Endothelial cell of umbilical vein (primary cell): ENCODE measurements around the gene PRPF40B. TPM values are rescaled to one million over a fixed set of nuclear protein-coding genes. Genes with fewer than 3 reads are reported as not detected.
A peak's percentile ranks its signal among the peaks of the same experiment; 100 is the strongest.

Experiments used
- BruUV-seq: library from RNA; stranded (reverse); fragments of 400-500 nt; replicated peaks from 2 replicates; lab custom pipeline; 2021; lab: Mats Ljungman, UMichigan
- CTCF ChIA-PET: fragments of 300-600, 350-600 bp; sonication (Branson Sonifier 250); formaldehyde crosslinking; loops from one replicate; lab custom pipeline; 2021; ENCODE audit warnings: antibody characterized with exemption, inconsistent platforms; lab: Charles Lee
- POLR2A ChIA-PET: fragments of 300-600, 350-600 bp; sonication (Branson Sonifier 250); formaldehyde crosslinking; loops from one replicate; lab custom pipeline; 2021; ENCODE audit warnings: antibody characterized with exemption, inconsistent platforms; lab: Charles Lee
- DNase-seq: peaks from one replicate; pipeline ENCODE4 v3.0.0-alpha.2; 2011; ENCODE audit warnings: low read depth, low spot score
- FAIRE-seq: peaks from 2 replicates; lab custom pipeline; 2011; peaks lifted over from hg19 to GRCh38; lab: Jason Lieb, UNC
- H2AFZ ChIP-seq: 2 replicates; pipeline ENCODE4 v1.6.0; 2012; ENCODE audit warnings: low read depth, low read length, control low read depth, inconsistent platforms
- H3K27ac ChIP-seq: 2 replicates; pipeline ENCODE4 v1.5.1; 2011; ENCODE audit warnings: low read depth, mild to moderate bottlenecking, control low read depth, low read length, moderate library complexity; ENCODE audit not compliant: insufficient read depth
- H3K27me3 ChIP-seq, 2 experiments: 2 replicates each; pipeline versions ENCODE4 v1.6.0 to v1.6.1; 2011; ENCODE audit warnings: low read length in 2 of 2, mixed read lengths in 1 of 2; ENCODE audit not compliant: control insufficient read depth in 2 of 2, insufficient read depth in 2 of 2
- H3K36me3 ChIP-seq, 2 experiments: 2 replicates in 1 of 2; 3 replicates in 1 of 2; pipeline ENCODE4 v1.5.1; 2011; ENCODE audit warnings: low read length in 2 of 2, mild to moderate bottlenecking in 1 of 2, moderate library complexity in 1 of 2; ENCODE audit not compliant: control insufficient read depth in 2 of 2, insufficient read depth in 2 of 2; ENCODE audit errors: extremely low read depth in 1 of 2
- H3K4me1 ChIP-seq: 3 replicates; pipeline ENCODE4 v1.5.1; 2011; ENCODE audit warnings: mild to moderate bottlenecking, low read length; ENCODE audit not compliant: control insufficient read depth, insufficient read depth; ENCODE audit errors: extremely low read depth
- H3K4me2 ChIP-seq: 2 replicates; pipeline ENCODE4 v1.6.1; 2011; ENCODE audit warnings: low read length, control low read depth, mixed read lengths; ENCODE audit not compliant: insufficient read depth
- H3K4me3 ChIP-seq, 3 experiments: fragments of 200-600 bp in 1 of 3; sonication (generic), shearing (Covaris generic) in 1 of 3; replicated peaks in 1 of 3; 2 replicates each; pipeline ENCODE4 v1.5.1; 2011 to 2016; ENCODE audit warnings: control low read depth in 3 of 3, low read length in 3 of 3, mild to moderate bottlenecking in 2 of 3, inconsistent platforms in 1 of 3, low read depth in 1 of 3, moderate library complexity in 1 of 3; ENCODE audit not compliant: insufficient read depth in 1 of 3
- H3K79me2 ChIP-seq: 2 replicates; pipeline ENCODE4 v1.6.0; 2012; ENCODE audit warnings: low read length, inconsistent platforms; ENCODE audit not compliant: control insufficient read depth, insufficient read depth
- H3K9ac ChIP-seq: replicated peaks from 2 replicates; pipeline ENCODE3; 2011; ENCODE audit warnings: low read length, control low read depth; ENCODE audit not compliant: insufficient read depth; ENCODE audit errors: extremely low read depth
- H3K9me1 ChIP-seq: replicated peaks from 3 replicates; pipeline ENCODE4 v1.6.0; 2011; ENCODE audit warnings: mild to moderate bottlenecking, low read length; ENCODE audit not compliant: control insufficient read depth, insufficient read depth; ENCODE audit errors: extremely low read depth
- H3K9me3 ChIP-seq: replicated peaks from 2 replicates; pipeline ENCODE4 v1.5.1; 2012; ENCODE audit warnings: low read length, inconsistent platforms; ENCODE audit not compliant: control insufficient read depth, insufficient read depth
- H4K20me1 ChIP-seq: replicated peaks from 2 replicates; pipeline ENCODE3; 2011; ENCODE audit warnings: mild to moderate bottlenecking, low read length; ENCODE audit not compliant: control insufficient read depth, insufficient read depth; ENCODE audit errors: extremely low read depth
- CTCF ChIP-seq, 2 donors: IDR thresholded peaks; 1 replicate in 1 of 2; 2 replicates in 1 of 2; pipeline ENCODE4 v1.5.1; 2011; ENCODE audit warnings: low read length in 2 of 2, mild to moderate bottlenecking in 2 of 2, moderate library complexity in 2 of 2, control low read depth in 1 of 2, inconsistent platforms in 1 of 2, low read depth in 1 of 2; ENCODE audit not compliant: insufficient read depth in 1 of 2; ENCODE audit errors: extremely low read depth in 1 of 2
- EZH2 ChIP-seq: IDR thresholded peaks from 2 replicates; pipeline ENCODE4 v1.6.1; 2012; ENCODE audit warnings: borderline replicate concordance, low read depth, mild to moderate bottlenecking, moderate library complexity, low read length, inconsistent platforms; ENCODE audit not compliant: severe bottlenecking
- FOS ChIP-seq: IDR thresholded peaks from 2 replicates; pipeline ENCODE4 v1.6.1; 2011; ENCODE audit warnings: mild to moderate bottlenecking, low read length, moderate library complexity, borderline replicate concordance; ENCODE audit not compliant: insufficient read depth
- GATA2 ChIP-seq: IDR thresholded peaks from 2 replicates; pipeline ENCODE4 v1.7.0; 2011; ENCODE audit warnings: low read depth, mild to moderate bottlenecking, moderate library complexity, mixed read lengths, low read length; ENCODE audit not compliant: insufficient read length, insufficient read depth
- JUN ChIP-seq: IDR thresholded peaks from 2 replicates; pipeline ENCODE4 v1.6.1; 2011; ENCODE audit warnings: borderline replicate concordance, low read depth; ENCODE audit not compliant: insufficient read length, insufficient read depth
- MAX ChIP-seq: IDR thresholded peaks from 2 replicates; pipeline ENCODE4 v1.6.1; 2011; ENCODE audit not compliant: insufficient read depth, insufficient read length
- MYC ChIP-seq: IDR thresholded peaks from one replicate; pipeline ENCODE4 v1.6.1; 2011; ENCODE audit warnings: mild to moderate bottlenecking, low read depth, low read length
- POLR2A ChIP-seq: IDR thresholded peaks from 2 replicates; pipeline ENCODE4 v1.6.1; 2012; ENCODE audit warnings: low read depth, mild to moderate bottlenecking, control low read depth, low read length
- POLR2AphosphoS5 ChIP-seq: IDR thresholded peaks from 2 replicates; pipeline ENCODE4 v1.6.1; 2012; ENCODE audit warnings: low read depth, mild to moderate bottlenecking, control low read depth, low read length, moderate library complexity; ENCODE audit not compliant: insufficient read depth
- dilution Hi-C: fragments of 300-500 bp; cut with MboI; formaldehyde crosslinking; loops from one replicate; pipeline ENCODE4 v1.15.0; 2019; ENCODE audit warnings: low sequenced_read_pairs; ENCODE audit not compliant: extremely low pct_ligation_motif_present
- intact Hi-C: fragments of 100-400 bp; cut with micrococcal nuclease; formaldehyde crosslinking; loops from one replicate; pipeline ENCODE4 v1.10.0; 2022
- polyA plus RNA-seq, 4 experiments: library from polyadenylated mRNA; depleted of rRNA in 3 of 4; stranded (reverse) in 3 of 4; unstranded in 1 of 4; fragments of >200 nt; gene quantifications; 2 replicates each; pipeline versions ENCODE4 v1.2.1 to v1.2.3, GENCODE V29; 2011 to 2012; ENCODE audit warnings: missing spikeins in 1 of 4
- total RNA-seq: library from RNA; stranded (reverse); gene quantifications from 2 replicates; pipeline ENCODE4 v1.2.3, GENCODE V29; 2021

PRPF40B gene
- total and polyA plus RNA-seq, 2 donors (not counting 3 experiments of a cell fraction or from before 2014, with no cell fraction given), result 5.4 to 9.9 TPM

GRCh38 chr12:49684310-49684854 is 61.0 kb downstream of the PRPF40B start:
- no peak overlapping the region for H3K9ac ChIP-seq
- no peak for TF ChIP-seq FOS
- TF ChIP-seq EZH2, result no peak
- TF ChIP-seq MAX, result no peak
- TF ChIP-seq POLR2A, result no peak
- no peak for TF ChIP-seq JUN
- TF ChIP-seq GATA2, result no peak
- no peak for TF ChIP-seq CTCF (IDR thresholded peaks at IDR 0.05; ENCODE audit: extremely low read depth in 1 of 2, insufficient read depth in 1 of 2, low read depth in 1 of 2, low read length in 2 of 2)
- no peak for TF ChIP-seq MYC
- TF ChIP-seq POLR2AphosphoS5, result no peak
- POLR2A ChIA-PET, result interaction anchor here (0.6 kb wide), 1 partner anchor 237 kb away, joined by 4 read pairs; no protein-coding TSS in a partner anchor
- H3K79me2 ChIP-seq, result peaks cover 63% of the 10 kb centered on the region
- FAIRE-seq (peak; percentile 44), DNase-seq (no peak)
- peaks cover 10% of the 10 kb centered on the region for H4K20me1 ChIP-seq
- no peaks in the 10 kb centered on the region for H3K9me1 ChIP-seq
- no TSS peak for BruUV-seq
- dilution Hi-C loops (no loop called here), intact Hi-C loops (no loop called here)
- no peak overlapping the region for H2AFZ ChIP-seq
- H3K36me3 ChIP-seq, result no peaks in the 10 kb centered on the region
- H3K4me1 ChIP-seq, result no peaks in the 10 kb centered on the region
- CTCF ChIA-PET, result interaction anchor here (0.6 to 2.5 kb wide), 5 partner anchors 8 to 254 kb away, joined by 3 to 7 read pairs (median 4); no protein-coding TSS in a partner anchor
- no peaks in the 10 kb centered on the region for H3K9me3 ChIP-seq
- no peak overlapping the region for H3K27ac ChIP-seq
- no peak overlapping the region for H3K4me3 ChIP-seq
- no peak overlapping the region for H3K4me2 ChIP-seq
- no peaks in the 10 kb centered on the region for H3K27me3 ChIP-seq
